GM19023 (cell line): Measurements from ENCODE around the gene PITPNB.

ENCODE experiments used
- ATAC-seq: cut with Tn5 transposase; IDR thresholded peaks from one replicate; pipeline ENCODE4 v1.9.1; 2021; ENCODE audit warnings: mild to moderate bottlenecking, moderate library complexity; ENCODE audit not compliant: unreplicated experiment

PITPNB gene

GRCh38 chr22:27835446-27835845 lies 83.6 kb downstream of the PITPNB start:
- no peak for ATAC-seq

GRCh38 chr22:27834364-27835185 lies 84.5 kb downstream of the PITPNB start:
- ATAC-seq: no peak

GRCh38 chr22:27833803-27834202 lies 85.3 kb downstream of the PITPNB start:
- ATAC-seq: no peak

DNA sequence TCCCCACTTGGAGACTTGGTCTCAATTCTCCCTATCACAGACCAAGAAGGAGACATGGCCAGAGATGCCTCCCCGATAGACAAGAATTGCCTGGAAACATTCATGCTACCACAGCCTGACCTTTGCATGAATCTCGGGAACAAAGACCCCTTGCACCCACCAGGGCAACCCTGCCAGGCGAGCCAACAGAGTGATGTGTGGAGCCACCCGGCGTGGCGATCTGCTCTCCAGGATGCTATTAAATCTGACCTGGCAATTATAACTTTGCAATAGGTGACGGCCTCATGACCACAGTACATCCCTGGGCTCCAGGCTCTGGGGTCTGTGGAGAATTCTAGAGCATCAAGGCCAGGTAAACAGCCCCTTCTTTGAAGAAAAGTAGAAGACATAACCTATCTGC lies 86.5 kb downstream of the PITPNB start:
- no peak for ATAC-seq

DNA sequence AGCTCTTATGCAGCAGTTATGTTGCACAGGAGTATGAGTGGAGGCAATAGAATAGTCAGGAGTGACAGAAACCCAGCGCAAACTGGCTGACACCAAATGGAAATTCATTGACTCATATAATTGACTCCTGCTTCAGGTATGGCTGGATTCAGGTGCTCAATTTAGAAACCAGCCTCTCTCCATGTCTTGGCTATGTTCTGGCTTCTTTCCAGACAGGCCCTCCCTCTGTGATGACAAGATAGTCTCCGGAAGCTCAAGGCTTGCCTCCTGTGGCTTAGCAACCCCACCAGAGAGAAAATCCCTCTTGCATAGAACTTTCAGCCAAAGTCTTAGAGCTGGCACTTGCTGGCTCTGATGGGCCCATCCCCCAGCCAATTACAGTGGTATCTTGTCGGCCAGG lies 89.4 kb downstream of the PITPNB start:
- no peak for ATAC-seq

GRCh38 chr22:27827604-27828587 lies 91.2 kb downstream of the PITPNB start:
- no peak for ATAC-seq

- no peak for ATAC-seq
Observed at GRCh38 chr22:27825174-27825573, 93.9 kb downstream of the PITPNB start.

- no peak for ATAC-seq
Observed at GRCh38 chr22:27823221-27823620, 95.8 kb downstream of the PITPNB start.

- ATAC-seq: no peak
Observed at GRCh38 chr22:27820896-27821866, 97.9 kb downstream of the PITPNB start.

DNA sequence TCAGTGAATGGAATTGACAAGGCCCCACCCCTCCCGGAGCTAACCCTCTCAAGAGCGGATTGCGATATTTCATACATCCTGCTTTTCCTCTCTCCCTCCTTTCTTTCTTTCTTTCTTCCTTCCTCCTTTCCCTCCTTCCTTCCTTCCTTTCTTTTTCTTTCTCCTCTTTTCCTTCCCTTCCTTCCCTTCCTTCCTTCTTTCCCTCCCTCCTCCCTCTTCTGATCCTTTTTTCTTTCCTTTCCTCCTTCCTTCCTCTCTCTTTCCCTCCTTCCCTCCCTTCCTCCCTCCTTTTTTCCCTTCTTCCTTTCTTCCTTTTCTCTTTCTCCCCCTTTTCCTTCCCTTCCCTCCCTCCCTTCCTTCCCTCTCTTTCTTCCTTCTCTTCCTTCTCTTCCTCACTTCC lies 102.5 kb downstream of the PITPNB start:
- no peak for ATAC-seq

DNA sequence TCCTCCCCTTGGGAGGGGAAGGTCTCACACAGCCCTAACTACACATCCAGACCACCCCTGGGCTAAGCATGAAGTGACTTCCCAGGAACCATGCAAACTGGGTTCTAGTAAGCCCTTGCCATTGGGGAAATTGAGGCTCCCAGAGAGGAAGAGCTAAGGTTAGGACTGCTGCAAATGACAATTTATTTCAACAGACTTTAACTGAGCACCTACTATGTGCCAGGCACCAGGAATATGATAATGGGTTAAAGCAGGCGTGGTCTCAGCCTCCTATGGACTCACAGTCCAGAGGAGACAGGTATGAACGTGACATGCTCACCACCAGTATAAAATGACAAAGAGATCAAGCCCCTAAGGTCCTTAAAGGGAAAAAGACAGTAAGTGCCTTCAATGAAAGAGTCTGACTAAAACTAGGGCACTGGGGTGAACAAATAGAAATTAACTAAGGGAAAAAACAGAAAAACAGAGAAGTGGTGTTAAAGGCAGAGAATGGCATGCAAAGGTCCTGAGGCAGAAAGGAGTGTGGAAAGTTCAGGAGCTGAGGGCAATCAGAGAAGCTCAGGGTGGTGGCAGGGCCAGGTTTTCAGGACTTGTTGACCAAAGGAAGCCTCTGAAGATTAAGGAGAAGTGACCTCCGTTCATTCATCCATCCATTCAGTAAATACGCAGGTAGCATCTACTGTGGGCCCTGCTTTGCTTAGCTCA lies 103.1 kb downstream of the PITPNB start:
- no peak for ATAC-seq

DNA sequence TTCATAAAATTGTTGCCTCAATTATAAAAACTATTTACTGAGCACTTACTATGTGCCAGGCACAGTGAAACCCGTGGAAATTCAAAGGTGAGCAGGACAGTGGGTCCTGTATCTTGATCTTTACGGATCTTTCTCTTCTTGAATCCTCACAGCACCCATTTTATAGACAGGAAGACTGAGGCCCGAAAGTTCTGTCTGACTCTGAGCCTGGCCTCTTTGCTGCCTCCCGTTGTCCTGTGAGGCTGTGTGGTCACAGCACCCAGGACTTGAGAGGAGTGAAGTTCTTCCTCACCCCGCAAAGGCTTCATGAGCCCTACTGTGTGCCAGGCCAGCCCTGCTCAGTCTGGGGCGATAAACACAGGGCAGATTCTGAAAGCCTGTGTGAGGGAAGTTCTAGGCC lies 104.1 kb downstream of the PITPNB start:
- no peak for ATAC-seq

DNA sequence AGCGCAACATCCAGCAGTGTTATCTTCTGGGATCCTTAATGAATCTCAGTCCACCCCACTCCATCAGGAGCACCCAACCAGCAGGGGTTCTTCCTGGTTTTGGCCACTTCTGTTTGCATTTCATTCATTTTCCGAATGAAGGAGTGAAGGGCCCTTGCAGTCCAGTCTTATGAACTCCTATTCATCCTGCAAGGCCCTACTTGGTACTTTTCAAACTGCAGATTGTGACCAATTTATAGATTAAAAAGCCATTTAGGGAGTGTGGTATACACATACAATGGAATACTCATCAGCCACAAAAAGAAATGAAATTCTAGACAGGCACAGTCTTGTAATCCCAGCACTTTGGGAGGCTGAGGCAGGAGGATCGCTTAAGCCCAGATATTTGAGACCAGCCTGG lies 107.3 kb downstream of the PITPNB start:
- no peak for ATAC-seq

- ATAC-seq: no peak
Observed at GRCh38 chr22:27810609-27811151, 108.4 kb downstream of the PITPNB start.

GRCh38 chr22:27809700-27810608 lies 109.1 kb downstream of the PITPNB start:
- ATAC-seq: no peak

GRCh38 chr22:27809226-27809603 lies 109.8 kb downstream of the PITPNB start:
- ATAC-seq: no peak

DNA sequence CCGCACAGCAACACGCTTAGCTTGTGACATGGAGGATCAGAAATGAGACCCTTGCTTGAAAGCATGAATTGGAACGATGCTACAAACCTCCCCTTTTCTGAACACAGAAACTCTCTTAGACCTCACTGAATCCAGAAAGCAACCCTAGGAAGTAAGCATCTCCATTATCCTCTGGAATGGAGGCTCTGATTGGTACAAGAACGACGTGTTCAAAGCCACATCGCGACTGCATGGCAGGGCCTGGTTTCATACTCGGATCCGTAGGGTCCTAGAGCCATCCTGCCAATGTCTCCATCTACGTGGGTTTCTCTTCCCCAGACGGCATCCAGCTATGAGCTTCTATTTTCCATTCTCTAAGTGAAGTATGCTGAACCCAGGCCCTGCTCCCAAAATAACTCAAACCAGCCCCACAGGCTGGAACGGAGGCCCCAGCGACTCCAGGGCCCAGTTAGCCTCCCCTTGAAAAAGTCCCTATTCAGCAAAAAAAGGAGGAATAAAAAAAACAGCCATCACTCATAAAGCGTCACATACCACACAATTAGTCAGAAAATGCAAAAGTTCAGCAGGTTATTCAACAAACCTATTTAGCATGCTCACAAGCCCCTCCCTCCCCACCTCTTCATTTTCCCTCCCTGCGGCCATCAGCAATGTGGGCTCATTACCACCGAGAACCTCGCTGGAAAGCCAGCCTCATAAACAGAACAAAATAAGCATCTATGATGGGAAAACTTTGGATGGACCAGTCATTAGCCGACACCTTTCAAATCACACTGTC lies 110.4 kb downstream of the PITPNB start:
- no peak for ATAC-seq

DNA sequence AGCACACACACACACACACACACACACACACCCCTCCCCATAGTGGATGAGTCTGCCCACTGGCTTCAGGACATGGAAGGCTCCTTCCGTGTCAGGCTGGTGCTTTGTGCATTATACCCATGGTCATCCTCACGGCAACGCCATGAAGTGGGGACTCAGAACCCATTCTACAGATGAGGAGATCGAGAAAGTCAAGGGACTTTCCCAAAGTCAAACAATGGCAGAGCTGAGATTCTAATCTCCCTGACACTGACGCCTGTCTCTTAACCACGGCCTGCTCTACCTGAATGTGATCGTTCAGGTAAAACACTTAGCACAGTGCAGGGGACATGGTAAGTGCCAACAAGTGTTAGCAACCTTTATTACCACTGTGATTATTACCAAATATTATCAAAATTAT lies 113.2 kb downstream of the PITPNB start:
- ATAC-seq: no peak
